PC-3 (cell line): Measurements from ENCODE around the gene ABCA12. TPM values are rescaled to one million over a fixed set of nuclear protein-coding genes. Genes with fewer than 3 reads are reported as not detected.
"Not testable (repeated sequence)": the region's sequence is repeated elsewhere in the genome, so short reads cannot be mapped to it uniquely, and the experiment has no call there.

Experiments
- ATAC-seq: fragments of 200-7000 bp; cut with Tn5 transposase; 2 replicates; pipeline ENCODE4 v1.9.1; 2020; ENCODE audit warnings: mild to moderate bottlenecking, moderate library complexity
- BruUV-seq: library from RNA; stranded (reverse); fragments of 400-500 nt; replicated peaks from 2 replicates; lab custom pipeline; 2021; lab: Mats Ljungman, UMichigan
- CTCF ChIA-PET: fragments of 300-600 bp; sonication (Branson Sonifier 250); formaldehyde crosslinking; loops from one replicate; lab custom pipeline; 2022; ENCODE audit warnings: antibody characterized with exemption; lab: Charles Lee
- POLR2A ChIA-PET: fragments of 300-600 bp; sonication (Branson Sonifier 250); formaldehyde crosslinking; loops from one replicate; lab custom pipeline; 2022; ENCODE audit warnings: antibody characterized with exemption; ENCODE audit not compliant: unreplicated experiment; lab: Charles Lee
- DNase-seq: peaks from one replicate; pipeline ENCODE4 v3.0.0-alpha.2; 2015
- H2AFZ ChIP-seq: fragments of 300-600 bp; sonication (generic); 2 replicates; pipeline ENCODE4 v1.6.0; 2016; ENCODE audit warnings: antibody characterized with exemption, low read length
- H3F3A ChIP-seq: fragments of 300-600 bp; sonication (generic); one replicate; pipeline ENCODE4 v1.6.0; 2017; ENCODE audit warnings: antibody characterized with exemption, low read length, control low read depth, mild to moderate bottlenecking; ENCODE audit not compliant: unreplicated experiment
- H3K27ac ChIP-seq: fragments of 300-600 bp; sonication (generic); 2 replicates; pipeline ENCODE4 v1.5.1; 2016; ENCODE audit warnings: mild to moderate bottlenecking, low read length
- H3K27me3 ChIP-seq: fragments of 300-600 bp; sonication (generic); 2 replicates; pipeline ENCODE4 v1.6.1; 2016; ENCODE audit warnings: low read length, mixed read lengths
- H3K36me3 ChIP-seq: fragments of 300-600 bp; sonication (generic); 2 replicates; pipeline ENCODE4 v1.6.1; 2016; ENCODE audit warnings: low read depth, mixed run types, low read length, mixed read lengths
- H3K4me1 ChIP-seq: fragments of 300-600 bp; sonication (generic); 2 replicates; pipeline ENCODE4 v1.5.1; 2016; ENCODE audit warnings: low read length; ENCODE audit not compliant: insufficient read depth
- H3K4me2 ChIP-seq: fragments of 300-600 bp; sonication (generic); 2 replicates; pipeline ENCODE4 v1.6.0; 2016; ENCODE audit warnings: low read length
- H3K4me3 ChIP-seq: fragments of 300-600 bp; sonication (generic); 2 replicates; pipeline ENCODE4 v1.5.1; 2016; ENCODE audit warnings: mild to moderate bottlenecking, low read length, mixed read lengths
- H3K79me2 ChIP-seq: fragments of 300-600 bp; sonication (generic); 2 replicates; pipeline ENCODE4 v1.6.1; 2017; ENCODE audit warnings: low read length, mixed read lengths
- H3K9ac ChIP-seq: fragments of 300-600 bp; sonication (generic); 2 replicates; pipeline ENCODE4 v1.6.0; 2016; ENCODE audit warnings: mild to moderate bottlenecking, low read length
- H3K9me2 ChIP-seq: fragments of 300-600 bp; sonication (generic); replicated peaks from 2 replicates; pipeline ENCODE4 v1.6.1; 2016; ENCODE audit warnings: mixed run types, low read length, mixed read lengths
- H3K9me3 ChIP-seq: fragments of 300-600 bp; sonication (generic); 2 replicates; pipeline ENCODE4 v1.6.1; 2016; ENCODE audit warnings: low read length, mixed read lengths
- H4K20me1 ChIP-seq: fragments of 300-600 bp; sonication (generic); 2 replicates; pipeline ENCODE4 v1.6.1; 2016; ENCODE audit warnings: low read length, mixed read lengths
- EZH2 ChIP-seq: fragments of 300-600 bp; sonication (generic); IDR thresholded peaks from one replicate; pipeline ENCODE4 v1.6.1; 2017; ENCODE audit warnings: antibody characterized with exemption, mild to moderate bottlenecking, low read length; ENCODE audit not compliant: unreplicated experiment
- EZH2phosphoT487 ChIP-seq: fragments of 300-600 bp; sonication (generic); IDR thresholded peaks from 2 replicates; pipeline ENCODE4 v1.6.1; 2018; ENCODE audit warnings: mild to moderate bottlenecking, antibody characterized with exemption, low read length, borderline replicate concordance
- intact Hi-C: fragments of 100-400 bp; cut with micrococcal nuclease; formaldehyde crosslinking; loops from 2 replicates; pipeline ENCODE4 v1.9.0; 2023
- total RNA-seq: library from RNA; depleted of rRNA; stranded (reverse); fragments of >200 nt; gene quantifications from 2 replicates; pipeline ENCODE4 v1.2.3, GENCODE V29; 2014
- TF ChIP-seq, protein P1 (sequence below): fragments of 300-600 bp; sonication (generic); conservative IDR thresholded peaks from 2 replicates; pipeline ENCODE4 v1.5.1; 2017; ENCODE audit warnings: antibody characterized with exemption, low read depth, mild to moderate bottlenecking, low read length

The ABCA12 gene
- total RNA-seq, 1 experiment from 2014 or later, result not detected

DNA sequence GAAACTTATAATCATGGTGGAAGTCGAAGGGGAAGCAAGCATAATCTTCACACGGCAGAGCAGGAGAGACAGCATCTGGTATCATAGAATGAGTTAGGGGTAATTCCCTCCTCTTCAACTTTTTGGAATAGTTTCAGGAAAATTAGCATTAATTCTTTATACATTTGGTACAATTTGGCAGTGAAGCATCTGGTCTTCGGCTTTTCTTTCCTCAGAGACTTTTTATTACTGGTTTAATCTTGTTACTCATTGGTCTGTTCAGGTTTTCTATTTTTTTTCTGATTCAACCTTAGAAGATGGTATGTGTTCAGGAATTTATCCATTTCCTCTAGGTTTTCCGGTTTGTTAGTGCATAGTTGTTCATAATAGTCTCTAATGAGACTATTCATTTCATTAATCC is 39.7 kb upstream of the ABCA12 start:
- no peak for ATAC-seq
- Histone ChIP-seq H3K4me1 (no peaks in the 10 kb centered on the region), H3K27me3 (no peaks in the 10 kb centered on the region), H3F3A (no peaks in the 10 kb centered on the region), H3K36me3 (no peaks in the 10 kb centered on the region), H3K79me2 (no peaks in the 10 kb centered on the region), H2AFZ (no peak overlapping the region), H3K9ac (no peak overlapping the region), H3K4me3 (no peak overlapping the region), H3K27ac (no peak overlapping the region), H3K4me2 (no peak overlapping the region), H4K20me1 (no peaks in the 10 kb centered on the region), H3K9me2 (no peaks in the 10 kb centered on the region), H3K9me3 (no peaks in the 10 kb centered on the region)
- POLR2A ChIA-PET, result no interaction called here
- intact Hi-C loops, result no loop called here
- no TSS peak for BruUV-seq
- TF ChIP-seq EZH2phosphoT487 (no peak), EZH2 (no peak)
- TF ChIP-seq, protein P1, sequence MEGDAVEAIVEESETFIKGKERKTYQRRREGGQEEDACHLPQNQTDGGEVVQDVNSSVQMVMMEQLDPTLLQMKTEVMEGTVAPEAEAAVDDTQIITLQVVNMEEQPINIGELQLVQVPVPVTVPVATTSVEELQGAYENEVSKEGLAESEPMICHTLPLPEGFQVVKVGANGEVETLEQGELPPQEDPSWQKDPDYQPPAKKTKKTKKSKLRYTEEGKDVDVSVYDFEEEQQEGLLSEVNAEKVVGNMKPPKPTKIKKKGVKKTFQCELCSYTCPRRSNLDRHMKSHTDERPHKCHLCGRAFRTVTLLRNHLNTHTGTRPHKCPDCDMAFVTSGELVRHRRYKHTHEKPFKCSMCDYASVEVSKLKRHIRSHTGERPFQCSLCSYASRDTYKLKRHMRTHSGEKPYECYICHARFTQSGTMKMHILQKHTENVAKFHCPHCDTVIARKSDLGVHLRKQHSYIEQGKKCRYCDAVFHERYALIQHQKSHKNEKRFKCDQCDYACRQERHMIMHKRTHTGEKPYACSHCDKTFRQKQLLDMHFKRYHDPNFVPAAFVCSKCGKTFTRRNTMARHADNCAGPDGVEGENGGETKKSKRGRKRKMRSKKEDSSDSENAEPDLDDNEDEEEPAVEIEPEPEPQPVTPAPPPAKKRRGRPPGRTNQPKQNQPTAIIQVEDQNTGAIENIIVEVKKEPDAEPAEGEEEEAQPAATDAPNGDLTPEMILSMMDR, result no peak
- DNase-seq, result no peak
- CTCF ChIA-PET, result no interaction called here

DNA sequence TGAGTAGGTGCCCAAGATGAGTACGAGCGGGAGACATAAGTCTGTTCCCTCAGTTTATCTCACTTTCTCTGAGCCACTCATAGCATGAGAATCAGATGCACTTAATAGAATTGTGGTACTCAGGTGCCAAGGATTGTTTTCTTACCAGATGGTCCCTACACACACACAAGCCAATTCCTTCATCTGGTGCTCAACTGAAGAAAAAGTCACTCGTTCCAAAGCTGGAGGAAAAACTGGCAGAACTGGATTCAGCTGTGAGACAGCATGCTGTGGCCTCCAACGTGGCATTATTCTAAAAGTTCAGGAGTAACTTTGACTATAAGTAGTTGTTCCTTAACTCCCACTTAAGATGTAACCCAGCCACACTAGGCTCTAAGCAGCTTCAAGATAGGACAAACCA is 33.4 kb upstream of the ABCA12 start:
- DNase-seq (peak; percentile 63), ATAC-seq (no peak; the same call in 1 of the 2 replicates)
- Histone ChIP-seq H4K20me1 (no peaks in the 10 kb centered on the region), H3K4me2 (peak overlapping the region; percentile 64), H3K27me3 (no peaks in the 10 kb centered on the region), H3K9ac (no peak overlapping the region), H2AFZ (peak overlapping the region; percentile 69), H3K27ac (no peak overlapping the region), H3K79me2 (no peaks in the 10 kb centered on the region), H3K4me3 (no peak overlapping the region; the same call in 1 of the 2 replicates), H3F3A (no peaks in the 10 kb centered on the region), H3K9me2 (no peaks in the 10 kb centered on the region), H3K4me1 (peaks cover 8% of the 10 kb centered on the region), H3K9me3 (no peaks in the 10 kb centered on the region), H3K36me3 (no peaks in the 10 kb centered on the region)
- intact Hi-C loops, result no loop called here
- BruUV-seq, result no TSS peak
- TF ChIP-seq, protein P1, result no peak
- TF ChIP-seq EZH2, result no peak
- no peak for TF ChIP-seq EZH2phosphoT487
- ChIA-PET POLR2A (interaction anchor here (0.6 kb wide), 1 partner anchor 45 kb away, joined by 4 read pairs; no protein-coding TSS in a partner anchor), CTCF (no interaction called here)

DNA sequence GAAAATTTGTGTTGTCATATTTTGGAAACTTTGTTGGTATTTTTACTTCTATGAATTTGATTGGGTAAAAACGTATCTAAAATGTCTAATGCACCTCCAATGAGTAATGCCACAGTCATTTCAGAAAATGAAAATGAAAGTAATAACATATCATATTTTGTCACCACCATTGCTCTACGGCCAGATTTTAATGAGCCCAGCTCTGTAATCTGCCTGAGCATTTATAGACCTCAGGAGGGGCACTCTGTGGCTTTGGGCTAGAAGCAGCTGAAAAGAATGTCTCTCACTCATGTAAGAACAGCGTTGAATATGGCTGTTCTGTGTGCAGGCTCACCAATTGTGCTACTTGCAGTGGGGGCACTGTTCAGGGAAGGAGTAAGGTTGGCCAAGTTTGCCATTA is 32.7 kb upstream of the ABCA12 start:
- peak; percentile 53 for DNase-seq
- Histone ChIP-seq H3K4me3 (peak overlapping the region; percentile 45), H3K4me1 (peaks cover 8% of the 10 kb centered on the region), H2AFZ (peak overlapping the region; percentile 69), H3K36me3 (no peaks in the 10 kb centered on the region), H3K79me2 (no peaks in the 10 kb centered on the region), H3K9me2 (no peaks in the 10 kb centered on the region), H3K4me2 (peak overlapping the region; percentile 64), H4K20me1 (no peaks in the 10 kb centered on the region), H3K9me3 (no peaks in the 10 kb centered on the region), H3F3A (no peaks in the 10 kb centered on the region), H3K27ac (no peak overlapping the region), H3K27me3 (no peaks in the 10 kb centered on the region), H3K9ac (no peak overlapping the region)
- ChIA-PET CTCF (no interaction called here), POLR2A (no interaction called here)
- no TSS peak for BruUV-seq
- intact Hi-C loops, result no loop called here
- ATAC-seq, result peak; percentile 80
- TF ChIP-seq EZH2, result no peak
- TF ChIP-seq, protein P1, result no peak
- no peak for TF ChIP-seq EZH2phosphoT487

DNA sequence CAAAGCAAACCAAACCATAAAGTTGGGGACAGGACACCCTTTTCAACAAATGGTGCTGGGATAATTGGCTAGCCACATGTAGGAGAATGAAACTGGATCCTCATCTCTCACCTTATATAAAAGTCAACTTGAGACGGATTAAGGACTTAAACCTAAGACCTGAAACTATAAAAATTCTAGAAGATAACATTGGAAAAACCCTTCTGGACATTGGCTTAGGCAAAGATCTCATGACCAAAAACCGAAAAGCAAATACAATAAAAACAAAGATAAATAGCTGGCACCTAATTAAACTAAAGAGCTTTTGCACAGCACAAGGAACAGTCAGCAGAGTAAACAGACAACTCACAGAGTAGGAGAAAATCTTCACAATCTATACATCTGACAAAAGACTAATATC is 28.1 kb upstream of the ABCA12 start:
- BruUV-seq, H3K4me3 ChIP-seq, H2AFZ ChIP-seq, H3K9ac ChIP-seq, POLR2A ChIA-PET, H3K79me2 ChIP-seq, H3F3A ChIP-seq, H3K9me2 ChIP-seq, H3K27me3 ChIP-seq, ATAC-seq, H4K20me1 ChIP-seq, H3K4me2 ChIP-seq, CTCF ChIA-PET, H3K4me1 ChIP-seq, H3K36me3 ChIP-seq, H3K27ac ChIP-seq, H3K9me3 ChIP-seq: not testable (repeated sequence)
- peak; percentile 22 for DNase-seq
- intact Hi-C loops, result loop anchor here (5.0 kb wide), 1 partner anchor 84 kb away; no protein-coding TSS in a partner anchor

DNA sequence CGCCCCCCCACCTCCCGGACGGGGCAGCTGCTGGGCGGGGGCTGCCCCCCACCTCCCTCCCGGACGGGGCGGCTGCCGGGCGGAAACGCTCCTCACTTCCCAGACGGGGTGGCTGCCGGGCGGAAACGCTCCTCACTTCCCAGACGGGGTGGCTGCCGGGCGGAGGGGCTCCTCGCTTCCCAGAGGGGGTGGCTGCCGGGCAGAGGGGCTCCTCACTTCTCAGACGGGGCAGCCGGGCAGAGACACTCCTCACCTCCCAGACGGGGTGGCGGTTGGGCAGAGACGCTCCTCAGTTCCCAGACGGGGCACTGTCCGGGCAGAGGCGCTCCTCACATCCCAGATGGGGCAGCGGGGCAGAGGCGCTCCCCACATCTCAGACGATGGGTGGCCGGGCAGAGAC is 24.9 kb upstream of the ABCA12 start:
- POLR2A ChIA-PET, CTCF ChIA-PET, BruUV-seq: not testable (repeated sequence)

More for the DNA sequence above, 24.9 kb upstream of the ABCA12 start:
- intact Hi-C loops, H4K20me1 ChIP-seq, H3K9me3 ChIP-seq, H3K27ac ChIP-seq, ATAC-seq, H2AFZ ChIP-seq, H3K4me1 ChIP-seq, H3K9me2 ChIP-seq, H3K4me2 ChIP-seq, H3K79me2 ChIP-seq, H3K36me3 ChIP-seq, H3K27me3 ChIP-seq, H3K9ac ChIP-seq, DNase-seq, H3F3A ChIP-seq, H3K4me3 ChIP-seq: not testable (repeated sequence)
